ENCODE measurements around the gene RFT1. TPM values are rescaled to one million over a fixed set of nuclear protein-coding genes. Genes with fewer than 3 reads are reported as not detected.

Gene RFT1
- total and polyA plus RNA-seq, 2 of the 13 experiments (the other 11 are each of a cell fraction or from before 2014, with no cell fraction given) = 23.2 to 37.0 TPM

DNA sequence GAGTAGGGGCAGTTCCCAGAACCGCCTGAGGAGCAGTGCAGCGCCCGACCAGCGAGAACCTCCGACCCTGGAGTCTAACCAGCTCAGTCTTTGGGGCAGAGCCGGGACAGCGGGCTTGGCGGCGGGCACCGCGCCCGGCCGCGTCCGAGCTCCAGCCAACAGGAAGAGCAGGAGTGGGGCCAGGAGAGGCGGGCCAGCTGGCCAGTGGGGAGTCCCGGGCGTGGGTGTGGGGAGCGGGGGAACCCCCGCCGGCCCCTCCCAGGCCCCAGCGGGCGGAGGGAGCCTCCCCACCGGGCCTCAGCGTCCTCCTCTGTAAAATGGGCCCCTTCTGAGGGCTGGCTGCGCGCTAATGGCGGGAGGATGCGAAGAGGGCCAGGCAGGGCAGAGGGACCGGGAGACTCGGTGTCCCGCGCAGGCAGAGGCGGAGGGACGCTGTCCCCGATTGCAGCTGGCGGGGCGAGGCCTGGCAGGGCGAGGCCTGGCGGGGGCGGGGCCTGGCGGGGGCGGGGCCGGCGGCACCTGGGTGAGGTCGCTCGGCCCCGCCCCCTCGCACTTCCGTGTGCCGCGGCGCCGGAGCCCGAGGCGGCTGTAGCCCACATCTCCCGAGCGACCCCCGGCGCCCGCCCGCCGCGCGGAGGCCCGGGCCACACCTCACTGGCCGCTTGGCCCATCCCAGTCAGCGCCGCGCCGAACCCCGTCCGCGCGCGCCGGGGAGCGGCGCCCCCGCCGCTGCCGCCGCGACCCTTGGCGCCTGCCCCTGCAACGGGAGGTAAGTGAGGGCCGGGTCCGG, 30.6 kb upstream of the RFT1 start, which contains the start of gene PRKCD (continued):
- TF ChIP-seq, protein P1, sequence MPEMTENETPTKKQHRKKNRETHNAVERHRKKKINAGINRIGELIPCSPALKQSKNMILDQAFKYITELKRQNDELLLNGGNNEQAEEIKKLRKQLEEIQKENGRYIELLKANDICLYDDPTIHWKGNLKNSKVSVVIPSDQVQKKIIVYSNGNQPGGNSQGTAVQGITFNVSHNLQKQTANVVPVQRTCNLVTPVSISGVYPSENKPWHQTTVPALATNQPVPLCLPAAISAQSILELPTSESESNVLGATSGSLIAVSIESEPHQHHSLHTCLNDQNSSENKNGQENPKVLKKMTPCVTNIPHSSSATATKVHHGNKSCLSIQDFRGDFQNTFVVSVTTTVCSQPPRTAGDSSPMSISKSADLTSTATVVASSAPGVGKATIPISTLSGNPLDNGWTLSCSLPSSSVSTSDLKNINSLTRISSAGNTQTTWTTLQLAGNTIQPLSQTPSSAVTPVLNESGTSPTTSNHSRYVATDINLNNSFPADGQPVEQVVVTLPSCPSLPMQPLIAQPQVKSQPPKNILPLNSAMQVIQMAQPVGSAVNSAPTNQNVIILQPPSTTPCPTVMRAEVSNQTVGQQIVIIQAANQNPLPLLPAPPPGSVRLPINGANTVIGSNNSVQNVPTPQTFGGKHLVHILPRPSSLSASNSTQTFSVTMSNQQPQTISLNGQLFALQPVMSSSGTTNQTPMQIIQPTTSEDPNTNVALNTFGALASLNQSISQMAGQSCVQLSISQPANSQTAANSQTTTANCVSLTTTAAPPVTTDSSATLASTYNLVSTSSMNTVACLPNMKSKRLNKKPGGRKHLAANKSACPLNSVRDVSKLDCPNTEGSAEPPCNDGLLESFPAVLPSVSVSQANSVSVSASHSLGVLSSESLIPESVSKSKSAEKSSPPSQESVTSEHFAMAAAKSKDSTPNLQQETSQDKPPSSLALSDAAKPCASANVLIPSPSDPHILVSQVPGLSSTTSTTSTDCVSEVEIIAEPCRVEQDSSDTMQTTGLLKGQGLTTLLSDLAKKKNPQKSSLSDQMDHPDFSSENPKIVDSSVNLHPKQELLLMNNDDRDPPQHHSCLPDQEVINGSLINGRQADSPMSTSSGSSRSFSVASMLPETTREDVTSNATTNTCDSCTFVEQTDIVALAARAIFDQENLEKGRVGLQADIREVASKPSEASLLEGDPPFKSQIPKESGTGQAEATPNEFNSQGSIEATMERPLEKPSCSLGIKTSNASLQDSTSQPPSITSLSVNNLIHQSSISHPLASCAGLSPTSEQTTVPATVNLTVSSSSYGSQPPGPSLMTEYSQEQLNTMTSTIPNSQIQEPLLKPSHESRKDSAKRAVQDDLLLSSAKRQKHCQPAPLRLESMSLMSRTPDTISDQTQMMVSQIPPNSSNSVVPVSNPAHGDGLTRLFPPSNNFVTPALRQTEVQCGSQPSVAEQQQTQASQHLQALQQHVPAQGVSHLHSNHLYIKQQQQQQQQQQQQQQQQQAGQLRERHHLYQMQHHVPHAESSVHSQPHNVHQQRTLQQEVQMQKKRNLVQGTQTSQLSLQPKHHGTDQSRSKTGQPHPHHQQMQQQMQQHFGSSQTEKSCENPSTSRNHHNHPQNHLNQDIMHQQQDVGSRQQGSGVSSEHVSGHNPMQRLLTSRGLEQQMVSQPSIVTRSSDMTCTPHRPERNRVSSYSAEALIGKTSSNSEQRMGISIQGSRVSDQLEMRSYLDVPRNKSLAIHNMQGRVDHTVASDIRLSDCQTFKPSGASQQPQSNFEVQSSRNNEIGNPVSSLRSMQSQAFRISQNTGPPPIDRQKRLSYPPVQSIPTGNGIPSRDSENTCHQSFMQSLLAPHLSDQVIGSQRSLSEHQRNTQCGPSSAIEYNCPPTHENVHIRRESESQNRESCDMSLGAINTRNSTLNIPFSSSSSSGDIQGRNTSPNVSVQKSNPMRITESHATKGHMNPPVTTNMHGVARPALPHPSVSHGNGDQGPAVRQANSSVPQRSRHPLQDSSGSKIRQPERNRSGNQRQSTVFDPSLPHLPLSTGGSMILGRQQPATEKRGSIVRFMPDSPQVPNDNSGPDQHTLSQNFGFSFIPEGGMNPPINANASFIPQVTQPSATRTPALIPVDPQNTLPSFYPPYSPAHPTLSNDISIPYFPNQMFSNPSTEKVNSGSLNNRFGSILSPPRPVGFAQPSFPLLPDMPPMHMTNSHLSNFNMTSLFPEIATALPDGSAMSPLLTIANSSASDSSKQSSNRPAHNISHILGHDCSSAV (CRISPR knock-in tag; IDR thresholded peaks at IDR 0.05; ENCODE audit: borderline replicate concordance) = no peak
- TF ChIP-seq ZNF205 (CRISPR knock-in tag; IDR thresholded peaks at IDR 0.05) = peak; percentile 54; the same call in 1 of the 2 replicates
- TF ChIP-seq ZFP37 (CRISPR knock-in tag; IDR thresholded peaks at IDR 0.05; ENCODE audit: borderline replicate concordance) = no peak
- TF ChIP-seq, protein P2, sequence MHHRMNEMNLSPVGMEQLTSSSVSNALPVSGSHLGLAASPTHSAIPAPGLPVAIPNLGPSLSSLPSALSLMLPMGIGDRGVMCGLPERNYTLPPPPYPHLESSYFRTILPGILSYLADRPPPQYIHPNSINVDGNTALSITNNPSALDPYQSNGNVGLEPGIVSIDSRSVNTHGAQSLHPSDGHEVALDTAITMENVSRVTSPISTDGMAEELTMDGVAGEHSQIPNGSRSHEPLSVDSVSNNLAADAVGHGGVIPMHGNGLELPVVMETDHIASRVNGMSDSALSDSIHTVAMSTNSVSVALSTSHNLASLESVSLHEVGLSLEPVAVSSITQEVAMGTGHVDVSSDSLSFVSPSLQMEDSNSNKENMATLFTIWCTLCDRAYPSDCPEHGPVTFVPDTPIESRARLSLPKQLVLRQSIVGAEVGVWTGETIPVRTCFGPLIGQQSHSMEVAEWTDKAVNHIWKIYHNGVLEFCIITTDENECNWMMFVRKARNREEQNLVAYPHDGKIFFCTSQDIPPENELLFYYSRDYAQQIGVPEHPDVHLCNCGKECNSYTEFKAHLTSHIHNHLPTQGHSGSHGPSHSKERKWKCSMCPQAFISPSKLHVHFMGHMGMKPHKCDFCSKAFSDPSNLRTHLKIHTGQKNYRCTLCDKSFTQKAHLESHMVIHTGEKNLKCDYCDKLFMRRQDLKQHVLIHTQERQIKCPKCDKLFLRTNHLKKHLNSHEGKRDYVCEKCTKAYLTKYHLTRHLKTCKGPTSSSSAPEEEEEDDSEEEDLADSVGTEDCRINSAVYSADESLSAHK (CRISPR knock-in tag; IDR thresholded peaks at IDR 0.05; ENCODE audit: borderline replicate concordance) = no peak
- peak; percentile 55; the same call in 1 of the 2 replicates for TF ChIP-seq ZFY (CRISPR knock-in tag; IDR thresholded peaks at IDR 0.05)
- no peak for TF ChIP-seq ZNF225 (CRISPR knock-in tag; IDR thresholded peaks at IDR 0.05)
- TF ChIP-seq KDM2A (CRISPR knock-in tag; IDR thresholded peaks at IDR 0.05; ENCODE audit: borderline replicate concordance, low read depth) = peak; percentile 41; the same call in 1 of the 2 replicates
- no peak for TF ChIP-seq ZNF264 (CRISPR knock-in tag; IDR thresholded peaks at IDR 0.05)
- no peak for TF ChIP-seq ZMAT3 (CRISPR knock-in tag; conservative IDR thresholded peaks at IDR 0.05)
- TF ChIP-seq, protein P3, sequence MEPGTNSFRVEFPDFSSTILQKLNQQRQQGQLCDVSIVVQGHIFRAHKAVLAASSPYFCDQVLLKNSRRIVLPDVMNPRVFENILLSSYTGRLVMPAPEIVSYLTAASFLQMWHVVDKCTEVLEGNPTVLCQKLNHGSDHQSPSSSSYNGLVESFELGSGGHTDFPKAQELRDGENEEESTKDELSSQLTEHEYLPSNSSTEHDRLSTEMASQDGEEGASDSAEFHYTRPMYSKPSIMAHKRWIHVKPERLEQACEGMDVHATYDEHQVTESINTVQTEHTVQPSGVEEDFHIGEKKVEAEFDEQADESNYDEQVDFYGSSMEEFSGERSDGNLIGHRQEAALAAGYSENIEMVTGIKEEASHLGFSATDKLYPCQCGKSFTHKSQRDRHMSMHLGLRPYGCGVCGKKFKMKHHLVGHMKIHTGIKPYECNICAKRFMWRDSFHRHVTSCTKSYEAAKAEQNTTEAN (CRISPR knock-in tag; conservative IDR thresholded peaks at IDR 0.05) = no peak
- TF ChIP-seq, protein P4, sequence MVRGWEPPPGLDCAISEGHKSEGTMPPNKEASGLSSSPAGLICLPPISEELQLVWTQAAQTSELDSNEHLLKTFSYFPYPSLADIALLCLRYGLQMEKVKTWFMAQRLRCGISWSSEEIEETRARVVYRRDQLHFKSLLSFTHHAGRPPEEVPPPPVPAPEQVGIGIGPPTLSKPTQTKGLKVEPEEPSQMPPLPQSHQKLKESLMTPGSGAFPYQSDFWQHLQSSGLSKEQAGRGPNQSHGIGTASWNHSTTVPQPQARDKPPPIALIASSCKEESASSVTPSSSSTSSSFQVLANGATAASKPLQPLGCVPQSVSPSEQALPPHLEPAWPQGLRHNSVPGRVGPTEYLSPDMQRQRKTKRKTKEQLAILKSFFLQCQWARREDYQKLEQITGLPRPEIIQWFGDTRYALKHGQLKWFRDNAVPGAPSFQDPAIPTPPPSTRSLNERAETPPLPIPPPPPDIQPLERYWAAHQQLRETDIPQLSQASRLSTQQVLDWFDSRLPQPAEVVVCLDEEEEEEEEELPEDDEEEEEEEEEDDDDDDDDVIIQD (CRISPR knock-in tag; IDR thresholded peaks at IDR 0.05; ENCODE audit: low read depth) = no peak
- 0 out of 2 replicates have a peak, but pooled peaks have one; percentile 6 for TF ChIP-seq FOXA3 (CRISPR knock-in tag; IDR thresholded peaks at IDR 0.05)
- TF ChIP-seq, protein P5, sequence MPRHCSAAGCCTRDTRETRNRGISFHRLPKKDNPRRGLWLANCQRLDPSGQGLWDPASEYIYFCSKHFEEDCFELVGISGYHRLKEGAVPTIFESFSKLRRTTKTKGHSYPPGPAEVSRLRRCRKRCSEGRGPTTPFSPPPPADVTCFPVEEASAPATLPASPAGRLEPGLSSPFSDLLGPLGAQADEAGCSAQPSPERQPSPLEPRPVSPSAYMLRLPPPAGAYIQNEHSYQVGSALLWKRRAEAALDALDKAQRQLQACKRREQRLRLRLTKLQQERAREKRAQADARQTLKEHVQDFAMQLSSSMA (CRISPR knock-in tag; IDR thresholded peaks at IDR 0.05) = no peak
- no peak for TF ChIP-seq CBX1 (IDR thresholded peaks at IDR 0.05; ENCODE audit: low read depth)
